Colonic mucosa (tissue), 4 donors: ENCODE results near the gene NUBP2. TPM values are rescaled to one million over a fixed set of nuclear protein-coding genes. Genes with fewer than 3 reads are reported as not detected.

Experiments
- DNase-seq: peaks from one replicate; pipeline ENCODE4 v3.0.0-alpha.2; 2020
- H3K27ac ChIP-seq: fragments of 200-600 bp; one replicate; pipeline ENCODE4 v1.8.0; 2021
- H3K27me3 ChIP-seq: fragments of 200-600 bp; one replicate; pipeline ENCODE4 v1.8.0; 2021
- H3K36me3 ChIP-seq: fragments of 200-600 bp; one replicate; pipeline ENCODE4 v1.8.0; 2021
- H3K4me1 ChIP-seq: fragments of 200-600 bp; one replicate; pipeline ENCODE4 v1.8.0; 2021; ENCODE audit warnings: mild to moderate bottlenecking
- H3K4me3 ChIP-seq: fragments of 200-600 bp; one replicate; pipeline ENCODE4 v1.8.0; 2021
- H3K9ac ChIP-seq, 2 donors: one replicate each; pipeline ENCODE4 v1.7.0; 2013; ENCODE audit warnings: control low read depth in 2 of 2, low read depth in 2 of 2, low read length in 2 of 2
- H3K9me3 ChIP-seq: fragments of 200-600 bp; one replicate; pipeline ENCODE4 v1.8.0; 2021
- CTCF ChIP-seq: fragments of 200-600 bp; IDR thresholded peaks from one replicate; pipeline ENCODE4 v1.8.0; 2022; ENCODE audit warnings: antibody characterized with exemption, mild to moderate bottlenecking
- intact Hi-C: fragments of 100-400 bp; cut with DNase I; formaldehyde crosslinking; loops from one replicate; pipeline ENCODE4 v1.14.1; 2022
- total RNA-seq, 2 donors: library from RNA; stranded (reverse); fragmentation: NEBNext Ultra II Directional in 1 of 2; extraction: Animal tissue kit (Norgen Biotek cat#: 25700) in 1 of 2; gene quantifications; one replicate each; pipeline ENCODE4 v1.2.1, GENCODE V29; 2021
- donor health status: healthy.
- donor health status: DM: no; HTN: no; CAD: no.
- donor health status: DM: no; HTN: no; CAD: no.

Gene NUBP2
- total RNA-seq, 2 donors from 2014 or later: 30.0 to 72.8 TPM

GRCh38 chr16:1768061-1768766 lies 14.5 kb upstream of the NUBP2 start:
- Histone ChIP-seq H3K36me3 (peaks cover 8% of the 10 kb centered on the region), H3K4me1 (peaks cover 5% of the 10 kb centered on the region), H3K4me3 (no peak overlapping the region), H3K9ac (no peak overlapping the region), H3K9me3 (no peaks in the 10 kb centered on the region), H3K27ac (no peak overlapping the region), H3K27me3 (no peaks in the 10 kb centered on the region)
- no peak for DNase-seq
- intact Hi-C loops: no loop called here
- no peak for TF ChIP-seq CTCF

- Histone ChIP-seq H3K27ac (no peak overlapping the region), H3K4me3 (no peak overlapping the region), H3K4me1 (peaks cover 5% of the 10 kb centered on the region), H3K9me3 (no peaks in the 10 kb centered on the region), H3K36me3 (peaks cover 8% of the 10 kb centered on the region), H3K27me3 (no peaks in the 10 kb centered on the region), H3K9ac (no peak overlapping the region)
- no peak for TF ChIP-seq CTCF
- intact Hi-C loops: no loop called here
- no peak for DNase-seq
Measured at GRCh38 chr16:1768767-1769401, 13.9 kb upstream of the NUBP2 start.

DNA sequence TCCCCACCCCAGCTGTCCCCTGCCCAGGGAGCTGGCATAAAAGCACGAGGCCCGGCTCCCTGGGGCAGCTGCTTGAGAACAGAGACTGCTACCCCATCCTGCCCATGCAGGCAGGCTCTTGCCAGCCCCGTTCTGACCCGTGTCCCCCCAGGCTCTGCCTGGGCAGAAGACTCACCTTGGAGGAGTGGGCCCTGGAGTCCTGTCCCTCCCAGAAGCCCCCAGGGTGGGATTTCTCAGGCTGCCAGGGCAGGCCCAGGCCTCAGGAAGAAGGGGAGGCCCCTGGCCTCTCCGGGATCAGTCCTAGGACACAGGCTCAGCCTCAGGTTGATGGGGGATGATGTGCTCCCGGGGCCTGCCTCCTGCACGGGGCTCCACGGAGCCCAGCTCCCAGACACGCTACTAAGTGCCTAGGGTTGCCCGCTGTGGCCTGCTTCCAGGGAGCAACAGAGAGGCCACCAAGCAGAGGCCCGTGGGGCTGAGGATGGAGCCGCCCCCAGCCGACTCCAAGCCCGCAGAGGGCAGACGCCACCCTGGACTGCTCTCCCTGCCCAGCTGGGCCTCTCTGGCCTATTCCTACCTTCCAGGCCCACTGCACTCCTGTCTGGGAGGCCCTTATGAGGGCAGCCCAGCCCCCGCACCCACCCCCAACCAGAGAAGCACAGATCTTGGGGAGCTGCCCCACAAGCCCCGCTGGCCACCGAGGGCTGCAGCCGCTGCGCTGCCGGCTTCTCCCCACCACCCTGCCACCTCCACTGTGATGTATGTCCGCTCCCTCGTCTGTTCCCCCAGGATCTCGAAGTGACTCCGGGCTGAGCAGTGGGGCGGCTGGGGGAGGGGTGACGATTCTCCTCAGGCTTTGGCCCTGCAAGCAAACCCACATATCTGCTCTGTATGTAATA lies 13.1 kb upstream of the NUBP2 start:
- H3K4me3 ChIP-seq: peak overlapping the region; percentile 96
- H3K4me1 ChIP-seq: peaks cover 11% of the 10 kb centered on the region
- H3K27me3 ChIP-seq: no peaks in the 10 kb centered on the region
- no peaks in the 10 kb centered on the region for H3K9me3 ChIP-seq
- H3K27ac ChIP-seq: peak overlapping the region; percentile 98
- no peak for DNase-seq
- H3K9ac ChIP-seq: peak overlapping the region; percentile 52 to 78
- TF ChIP-seq CTCF: no peak
- intact Hi-C loops: loop anchor here (5.0 kb wide), 1 partner anchor 157 kb away; the partner anchor contains the start of genes CRAMP1 and IFT140
- peaks cover 6% of the 10 kb centered on the region for H3K36me3 ChIP-seq

GRCh38 chr16:1770328-1771187 lies 12.2 kb upstream of the NUBP2 start:
- TF ChIP-seq CTCF: no peak
- H3K36me3 ChIP-seq: no peaks in the 10 kb centered on the region
- no peaks in the 10 kb centered on the region for H3K27me3 ChIP-seq
- intact Hi-C loops: loop anchor here (5.0 kb wide), 1 partner anchor 158 kb away; the partner anchor contains the start of genes CRAMP1 and IFT140
- DNase-seq: peak; percentile 81
- H3K4me1 ChIP-seq: peaks cover 11% of the 10 kb centered on the region
- H3K27ac ChIP-seq: peak overlapping the region; percentile 98
- no peaks in the 10 kb centered on the region for H3K9me3 ChIP-seq
- peak overlapping the region; percentile 52 to 78 for H3K9ac ChIP-seq
- peak overlapping the region; percentile 96 for H3K4me3 ChIP-seq
